ENCODE results near the gene CHERP.
"Not testable (repeated sequence)": the region's sequence is repeated elsewhere in the genome, so short reads cannot be mapped to it uniquely, and the experiment has no call there.

CHERP gene

GRCh38 chr19:16543734-16544133 is 1.5 kb upstream of the CHERP start:
- not testable (repeated sequence) for DNase-seq (ENCODE audit: low read depth in 2 of 2)

GRCh38 chr19:16542910-16543472 is 754 bp upstream of the CHERP start:
- no peak for DNase-seq (ENCODE audit: low read depth in 2 of 2)

GRCh38 chr19:16541526-16542044 is 652 bp downstream of the CHERP start:
- no peak for DNase-seq (ENCODE audit: low read depth in 2 of 2)

DNA sequence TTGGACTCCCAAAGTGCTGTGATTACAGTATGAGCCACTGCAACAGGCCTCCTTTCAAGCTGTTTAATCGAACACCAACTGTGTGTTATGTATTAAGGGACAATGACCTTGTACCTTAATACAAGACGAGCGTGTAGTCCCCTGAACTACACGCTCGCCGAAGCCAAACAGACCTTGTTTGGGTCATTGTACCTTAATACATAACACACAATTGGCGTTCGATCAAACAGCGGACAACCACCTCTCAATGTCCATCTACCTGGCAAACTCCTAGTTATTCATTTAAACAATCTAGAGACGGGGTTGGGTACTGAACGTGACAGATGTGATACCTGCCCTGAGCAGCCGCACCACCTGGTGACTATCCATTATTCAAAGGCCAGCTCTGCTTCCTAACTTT is 1.3 kb downstream of the CHERP start:
- DNase-seq (ENCODE audit: low read depth in 2 of 2): no peak

GRCh38 chr19:16537111-16537510 is 5.1 kb downstream of the CHERP start:
- DNase-seq (ENCODE audit: low read depth in 2 of 2): no peak

GRCh38 chr19:16536130-16536529 is 6.1 kb downstream of the CHERP start:
- DNase-seq (ENCODE audit: low read depth in 2 of 2): no peak

- no peak for DNase-seq (ENCODE audit: low read depth in 2 of 2)
Measured at GRCh38 chr19:16535381-16535780, 6.9 kb downstream of the CHERP start.

DNA sequence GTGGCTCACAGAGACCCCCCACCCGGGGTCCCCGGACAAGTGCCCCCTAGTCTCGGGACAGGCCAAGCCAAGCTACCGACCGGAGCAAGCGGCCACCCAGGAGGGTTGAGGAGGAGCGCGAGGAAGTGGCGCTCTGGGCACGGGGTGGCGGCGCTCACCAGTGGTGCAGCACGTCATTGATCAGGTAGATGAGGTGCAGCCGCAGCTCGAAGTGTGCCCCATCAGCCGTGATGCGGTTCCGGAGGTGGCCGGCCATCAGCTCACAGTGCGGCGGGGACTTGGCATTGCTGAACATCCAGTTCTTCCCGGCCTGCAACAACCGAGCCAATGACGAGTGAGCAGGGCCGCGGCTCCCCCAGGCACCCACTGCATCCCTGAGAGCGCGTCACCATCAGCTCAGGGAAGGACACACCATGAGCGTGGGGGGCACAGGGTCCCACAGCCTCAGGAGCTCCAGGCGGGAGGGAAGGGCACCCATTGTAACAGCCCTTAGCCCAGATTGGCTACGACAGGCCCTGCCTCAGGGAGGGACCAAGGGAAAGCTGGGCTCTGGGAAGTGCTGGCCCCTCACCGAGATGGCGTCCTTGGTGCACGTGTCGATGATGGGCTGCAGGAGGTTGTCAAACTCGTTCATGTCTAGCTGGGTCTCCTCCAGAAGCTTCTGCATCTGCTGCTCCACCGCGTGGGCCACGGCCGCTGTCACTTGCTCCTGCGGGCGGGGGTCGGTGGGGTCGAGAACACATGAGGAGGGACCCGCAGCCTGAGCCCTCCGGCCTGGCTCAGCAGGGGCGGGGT is 9.6 kb downstream of the CHERP start:
- no peak for DNase-seq (ENCODE audit: low read depth in 2 of 2)

DNA sequence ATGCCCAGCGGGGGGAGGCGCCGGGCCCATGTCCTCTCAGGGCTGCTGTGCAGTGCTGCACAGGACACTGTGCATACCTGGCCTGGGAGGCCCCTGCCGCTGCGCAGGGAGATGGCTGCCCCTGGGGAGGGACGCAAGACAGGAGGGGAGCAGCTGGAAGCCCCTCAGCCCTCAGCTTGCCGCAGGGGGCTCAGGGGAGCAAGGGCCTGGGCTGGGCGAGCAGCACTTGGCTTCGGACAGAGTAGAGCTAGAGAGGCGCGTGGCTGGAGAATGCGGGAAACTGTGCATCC is 10.9 kb downstream of the CHERP start:
- no peak for DNase-seq (ENCODE audit: low read depth in 2 of 2)

DNA sequence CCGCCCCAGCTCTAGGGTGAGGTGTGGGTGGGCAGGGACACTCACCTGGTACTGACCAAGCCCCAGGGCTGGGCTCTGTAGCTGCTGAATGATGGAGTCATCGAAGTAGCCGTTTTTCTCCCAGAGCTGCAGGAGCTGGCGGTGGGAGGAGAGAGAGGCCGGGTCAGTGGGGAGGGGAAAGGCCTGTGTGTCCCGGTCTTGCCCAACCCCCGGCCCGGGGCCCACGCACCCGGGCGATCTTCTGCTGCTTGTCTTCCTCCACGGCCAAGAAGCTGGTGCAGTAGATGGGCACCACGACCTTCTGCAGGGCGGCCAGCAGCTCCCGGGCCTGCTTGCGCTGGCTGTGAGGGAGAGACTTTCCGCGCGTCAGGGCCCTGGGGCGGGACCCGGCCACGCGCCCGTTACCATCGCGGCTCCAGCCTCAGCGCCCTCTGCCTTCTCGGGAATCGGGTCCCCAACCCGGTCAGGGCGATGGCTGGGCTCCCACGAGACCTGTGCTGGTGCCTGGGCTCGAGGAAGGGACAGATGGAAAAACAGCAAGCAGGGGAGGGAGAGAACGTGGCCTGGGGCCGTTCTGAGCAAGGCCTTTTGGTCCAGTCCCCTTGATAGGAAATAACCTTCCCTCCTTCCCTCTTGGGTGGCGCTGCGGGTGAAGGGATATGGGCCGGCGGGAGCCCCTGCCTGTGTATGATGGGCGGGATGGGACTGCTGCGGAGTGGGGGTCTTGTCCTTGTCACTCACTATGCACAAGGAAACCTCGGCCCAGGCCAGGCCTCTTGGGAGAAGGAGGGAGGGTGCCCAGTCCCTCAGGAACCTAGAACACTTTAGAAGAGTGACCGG is 11.5 kb downstream of the CHERP start:
- DNase-seq (ENCODE audit: low read depth in 2 of 2): no peak

GRCh38 chr19:16529466-16530144 is 12.6 kb downstream of the CHERP start:
- no peak for DNase-seq (ENCODE audit: low read depth in 2 of 2)

DNA sequence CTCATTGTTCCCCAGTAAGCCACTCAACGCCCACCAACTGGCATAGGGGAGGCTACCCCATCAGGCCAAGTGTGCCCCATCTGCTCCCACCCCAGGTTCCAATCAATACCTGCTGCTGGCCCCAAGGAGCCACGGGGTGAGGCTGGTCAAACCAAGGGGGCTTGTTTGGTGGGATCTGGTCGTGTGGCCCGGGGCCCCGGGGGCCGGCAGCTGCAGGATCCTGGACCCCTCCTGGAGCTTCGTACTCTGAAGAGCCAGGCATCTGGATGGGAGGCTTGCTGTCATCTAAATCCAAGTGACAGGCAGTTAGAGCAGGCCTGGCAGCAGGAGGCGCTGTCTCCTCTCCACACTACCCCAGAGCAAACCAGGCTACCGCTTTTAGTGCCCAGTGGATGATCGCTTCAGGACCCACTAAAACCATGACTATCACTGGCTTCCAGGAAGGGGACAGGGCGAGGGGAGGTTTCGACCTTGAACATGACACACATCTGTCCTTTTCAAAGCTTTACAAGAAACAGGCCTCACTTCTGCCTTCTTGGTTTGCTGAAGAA is 14.2 kb downstream of the CHERP start:
- DNase-seq (ENCODE audit: low read depth in 2 of 2): peak in 1 of 2 donors; percentile 18

GRCh38 chr19:16527334-16527935 is 14.8 kb downstream of the CHERP start:
- no peak for DNase-seq (ENCODE audit: low read depth in 2 of 2)

DNA sequence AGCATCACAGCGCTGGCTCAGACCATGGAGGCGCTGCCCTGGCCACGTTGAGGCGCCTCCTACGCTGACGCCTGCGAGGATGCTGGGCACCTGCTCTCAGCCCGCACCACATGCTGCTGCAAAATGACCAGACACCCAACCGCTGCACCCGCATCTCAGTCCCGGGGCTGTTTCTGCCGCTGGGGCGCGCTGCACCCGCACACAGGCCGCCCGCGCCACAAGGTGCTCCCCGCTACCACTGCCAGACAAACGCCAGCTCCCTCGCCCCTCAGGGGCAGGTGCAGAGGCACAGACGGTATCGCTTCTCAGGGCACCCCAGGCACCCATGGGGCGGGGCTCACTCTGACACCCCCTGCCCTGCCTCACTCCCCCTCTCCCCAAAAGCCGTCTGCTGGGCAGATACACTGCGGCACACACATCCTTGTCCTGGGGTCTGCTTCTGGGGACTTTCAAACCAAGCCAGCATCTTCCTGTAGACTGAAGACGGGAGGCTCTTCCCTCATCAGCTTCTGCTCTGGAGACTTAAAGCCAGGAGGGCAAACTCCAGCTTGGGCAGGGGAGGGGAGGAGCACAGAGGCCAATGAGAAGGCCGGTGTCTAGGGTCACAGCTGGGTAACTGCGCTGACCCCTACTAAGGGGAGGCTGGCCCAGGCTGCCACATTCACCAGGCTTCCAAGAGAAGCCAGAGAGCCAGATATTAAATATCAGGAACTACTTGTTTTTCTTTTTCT is 16.3 kb downstream of the CHERP start:
- no peak for DNase-seq (ENCODE audit: low read depth in 2 of 2)

DNA sequence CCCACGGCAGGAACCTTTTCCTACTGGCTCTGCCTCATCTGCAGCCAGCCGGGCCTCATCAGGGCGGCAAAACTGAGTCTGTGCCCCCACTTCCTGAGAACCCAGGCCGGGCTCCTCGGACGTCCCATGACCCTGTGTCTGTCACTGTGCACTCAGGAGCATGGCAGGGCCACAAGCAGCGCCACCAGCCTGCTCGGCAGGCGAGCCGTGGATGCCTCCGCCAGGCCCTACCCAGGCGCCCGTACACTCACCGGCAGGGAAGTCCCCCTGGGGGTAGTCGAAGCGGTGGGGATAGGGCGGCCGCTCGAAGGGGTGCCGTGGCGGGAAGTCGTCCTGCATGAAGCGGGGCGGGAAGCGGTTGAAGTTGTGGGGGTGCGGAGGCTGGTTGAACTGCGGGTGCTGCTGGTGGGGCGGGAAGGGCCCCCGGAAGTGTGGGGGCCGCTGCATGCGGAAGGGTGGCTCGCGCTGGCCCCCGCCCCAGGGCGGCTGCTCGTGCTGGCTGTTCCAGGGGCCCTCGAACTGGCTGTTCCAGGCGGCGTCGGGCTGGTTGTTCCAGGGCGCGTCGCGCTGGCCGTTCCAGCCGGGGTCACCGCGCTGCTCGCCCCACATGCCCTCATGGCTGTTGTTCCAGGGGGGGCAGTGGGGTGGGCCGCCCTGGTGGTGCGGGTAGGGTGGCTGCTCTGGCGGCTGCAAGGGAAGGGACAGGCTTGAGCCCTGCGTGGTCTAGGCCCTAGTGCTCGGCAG is 17.1 kb downstream of the CHERP start:
- no peak for DNase-seq (ENCODE audit: low read depth in 2 of 2)

GRCh38 chr19:16522559-16523377 is 19.5 kb downstream of the CHERP start:
- DNase-seq (ENCODE audit: low read depth in 2 of 2): no peak

GRCh38 chr19:16521715-16522289 is 20.4 kb downstream of the CHERP start:
- DNase-seq (ENCODE audit: low read depth in 2 of 2): no peak

DNA sequence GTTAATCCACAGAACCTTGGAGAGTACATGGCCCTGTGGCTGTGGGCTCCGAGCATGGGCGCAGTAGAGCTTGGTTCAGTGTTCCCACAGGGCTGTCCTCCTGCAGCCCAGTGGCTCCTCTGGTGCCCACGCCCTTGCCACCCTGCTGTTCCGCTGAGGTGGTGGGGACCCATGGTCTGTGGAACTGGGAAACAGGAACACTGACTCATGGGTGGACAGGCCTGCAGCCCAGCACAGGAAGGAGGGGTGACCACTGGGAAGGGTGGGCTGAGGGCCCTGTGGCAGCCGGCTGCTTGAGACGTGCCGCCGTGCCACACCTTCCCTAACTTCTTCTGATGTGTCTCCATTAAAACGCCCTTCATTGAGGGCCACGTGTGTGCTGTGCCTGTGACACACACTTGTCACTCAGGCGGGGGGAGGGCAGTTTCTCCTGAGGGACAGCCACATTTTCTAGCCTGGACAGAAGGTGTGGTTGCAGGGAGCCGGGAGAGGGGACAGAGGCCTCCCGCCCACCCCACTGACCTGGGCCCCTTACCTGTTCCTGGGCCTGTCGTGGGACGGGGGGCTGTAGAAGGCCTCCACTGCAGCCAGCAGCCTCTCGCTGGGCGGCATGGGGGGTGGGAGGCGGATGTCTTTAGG is 21.1 kb downstream of the CHERP start:
- DNase-seq (ENCODE audit: low read depth in 2 of 2): no peak
